ENCODE results near the gene EML6. TPM values are rescaled to one million over a fixed set of nuclear protein-coding genes. Genes with fewer than 3 reads are reported as not detected.

Gene EML6
- total and polyA plus RNA-seq, 10 of the 15 experiments (the other 5 are each of a cell fraction or from before 2014, with no cell fraction given): 0.09 to 0.67 (median 0.21) TPM

DNA sequence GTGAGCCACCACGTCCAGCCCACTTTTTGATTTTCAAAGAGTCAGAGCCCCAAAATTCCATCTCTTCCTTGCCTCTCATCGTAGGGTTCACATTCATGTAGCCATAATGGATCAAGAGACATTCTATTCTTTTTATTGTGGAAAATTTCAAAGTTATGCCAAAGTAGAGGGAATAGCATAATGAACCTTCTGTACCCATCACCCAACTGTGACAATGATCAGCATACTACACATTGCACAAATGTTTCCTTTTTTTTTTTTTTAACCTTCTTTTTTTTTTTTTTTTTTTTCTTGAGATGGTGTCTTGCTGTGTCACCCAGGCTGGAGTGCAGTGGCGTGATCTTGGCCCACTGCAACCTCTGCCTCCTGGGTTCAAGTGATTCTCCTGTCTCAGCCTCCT, 162.4 kb downstream of the EML6 start (continued):
- TF ChIP-seq IRF4 (IDR thresholded peaks at IDR 0.05; ENCODE audit: low read depth, low read length): no peak
- no peak for TF ChIP-seq PAX8 (IDR thresholded peaks at IDR 0.05)
- TF ChIP-seq RCOR1 (conservative IDR thresholded peaks at IDR 0.05; ENCODE audit: low read depth, low read length): no peak

DNA sequence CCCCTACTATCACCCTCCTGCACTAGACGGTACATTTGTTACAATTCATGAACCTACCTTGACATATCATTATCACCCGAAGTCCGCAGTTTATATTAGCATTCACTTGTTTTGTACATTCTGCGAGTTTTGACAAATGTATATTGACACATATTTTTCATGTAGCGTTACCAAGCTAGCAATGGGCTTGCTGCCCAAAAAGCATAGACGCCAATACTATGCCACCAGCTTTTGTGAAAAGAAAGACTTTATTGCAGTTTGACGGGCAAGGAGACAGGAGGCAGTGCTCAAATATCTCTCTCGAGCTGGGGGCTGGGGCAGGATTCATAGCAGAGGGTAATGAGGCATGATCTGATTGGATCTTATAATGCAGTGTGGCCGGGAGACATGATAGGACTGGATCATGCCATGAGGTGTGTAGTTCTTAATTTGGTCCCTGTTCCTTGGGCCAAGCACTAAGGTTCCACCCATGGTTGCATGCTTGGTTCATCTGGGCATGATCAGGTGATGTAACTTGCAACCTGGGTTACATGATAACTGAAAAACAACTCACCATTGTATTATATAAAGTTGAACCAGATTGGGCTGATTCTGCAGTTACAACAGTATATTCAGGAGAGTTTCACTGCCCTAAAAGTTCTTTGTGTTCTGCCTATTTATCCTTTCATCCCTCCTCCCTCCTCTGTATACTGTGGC, 164.5 kb downstream of the EML6 start:
- ChIA-PET POLR2A (interaction anchor here (0.9 kb wide), 1 partner anchor 14 kb away, joined by 3 read pairs; no protein-coding TSS in a partner anchor), RAD21 (ENCODE audit: unreplicated experiment) (no interaction called here), SMC1A (ENCODE audit: uncharacterized antibody, unreplicated experiment) (interaction anchor here (0.9 kb wide), 1 partner anchor 306 kb away, joined by 3 read pairs; no protein-coding TSS in a partner anchor), CTCF (interaction anchor here (1.8 kb wide), 1 partner anchor 49 kb away, joined by 5 read pairs; no protein-coding TSS in a partner anchor)
- Histone ChIP-seq H3K4me2 (ENCODE audit: control insufficient read depth, insufficient read depth) (no peak overlapping the region), H4K20me1 (ENCODE audit: control insufficient read depth, insufficient read depth) (no peaks in the 10 kb centered on the region), H3K27me3 (replicated peaks in 1 of 2; ENCODE audit: control insufficient read depth in 2 of 2, insufficient read depth in 2 of 2, low read length in 1 of 2) (peaks cover 0 to 6% of the 10 kb centered on the region in 2 experiments; a peak in 3 of 4 replicates), H3K4me3 (no peak overlapping the region), H3K36me3 (ENCODE audit: control insufficient read depth in 2 of 2, insufficient read depth in 2 of 2, low read length in 1 of 2) (no peaks in the 10 kb centered on the region), H3K79me2 (ENCODE audit: control insufficient read depth, insufficient read depth, low read length) (no peaks in the 10 kb centered on the region), H3K9ac (ENCODE audit: control insufficient read depth, insufficient read depth, low read length) (no peak overlapping the region), H3K27ac (ENCODE audit: control insufficient read depth, insufficient read depth) (no peak overlapping the region), H3K9me3 (replicated peaks; ENCODE audit: control insufficient read depth, insufficient read depth, low read length) (no peaks in the 10 kb centered on the region), H3K4me1 (ENCODE audit: control insufficient read depth, insufficient read depth, low read length) (no peaks in the 10 kb centered on the region), H2AFZ (ENCODE audit: control insufficient read depth, low read depth, low read length) (no peak overlapping the region)
- intact Hi-C loops (cut with micrococcal nuclease; ENCODE audit: unreplicated experiment): no loop called here
- DNase-seq (ENCODE audit: low read depth, low spot score): no peak
- BruUV-seq (replicated peaks): no TSS peak
- in situ Hi-C loops (cut with MboI): no loop called here
- no peak for FAIRE-seq
- no peak for ATAC-seq
- 55% methylated on average over 9 of the region's 9 CpGs for WGBS (ENCODE audit: insufficient coverage, insufficient replicate concordance, low lambda C conversion rate, missing lambda C conversion rate)
- TF ChIP-seq CBFB (IDR thresholded peaks at IDR 0.05; ENCODE audit: low read depth) (no peak), MYB (IDR thresholded peaks at IDR 0.05; ENCODE audit: borderline replicate concordance, low read depth, low read length) (no peak), MXI1 (IDR thresholded peaks at IDR 0.05; ENCODE audit: low read depth, low read length) (no peak), ZNF217 (IDR thresholded peaks at IDR 0.05) (no peak), SREBF1 (IDR thresholded peaks at IDR 0.05; ENCODE audit: low read length) (no peak), ZNF24 (IDR thresholded peaks at IDR 0.05) (no peak), RELA (IDR thresholded peaks at IDR 0.05; ENCODE audit: borderline replicate concordance, partially characterized antibody) (no peak), ATF7 (IDR thresholded peaks at IDR 0.05; ENCODE audit: low read depth) (no peak), CREM (IDR thresholded peaks at IDR 0.05; ENCODE audit: low read depth) (no peak)
- TF ChIP-seq, protein P1, sequence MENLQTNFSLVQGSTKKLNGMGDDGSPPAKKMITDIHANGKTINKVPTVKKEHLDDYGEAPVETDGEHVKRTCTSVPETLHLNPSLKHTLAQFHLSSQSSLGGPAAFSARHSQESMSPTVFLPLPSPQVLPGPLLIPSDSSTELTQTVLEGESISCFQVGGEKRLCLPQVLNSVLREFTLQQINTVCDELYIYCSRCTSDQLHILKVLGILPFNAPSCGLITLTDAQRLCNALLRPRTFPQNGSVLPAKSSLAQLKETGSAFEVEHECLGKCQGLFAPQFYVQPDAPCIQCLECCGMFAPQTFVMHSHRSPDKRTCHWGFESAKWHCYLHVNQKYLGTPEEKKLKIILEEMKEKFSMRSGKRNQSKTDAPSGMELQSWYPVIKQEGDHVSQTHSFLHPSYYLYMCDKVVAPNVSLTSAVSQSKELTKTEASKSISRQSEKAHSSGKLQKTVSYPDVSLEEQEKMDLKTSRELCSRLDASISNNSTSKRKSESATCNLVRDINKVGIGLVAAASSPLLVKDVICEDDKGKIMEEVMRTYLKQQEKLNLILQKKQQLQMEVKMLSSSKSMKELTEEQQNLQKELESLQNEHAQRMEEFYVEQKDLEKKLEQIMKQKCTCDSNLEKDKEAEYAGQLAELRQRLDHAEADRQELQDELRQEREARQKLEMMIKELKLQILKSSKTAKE (IDR thresholded peaks at IDR 0.05; ENCODE audit: low read depth, poor library complexity, severe bottlenecking): no peak
- TF ChIP-seq, protein P2, sequence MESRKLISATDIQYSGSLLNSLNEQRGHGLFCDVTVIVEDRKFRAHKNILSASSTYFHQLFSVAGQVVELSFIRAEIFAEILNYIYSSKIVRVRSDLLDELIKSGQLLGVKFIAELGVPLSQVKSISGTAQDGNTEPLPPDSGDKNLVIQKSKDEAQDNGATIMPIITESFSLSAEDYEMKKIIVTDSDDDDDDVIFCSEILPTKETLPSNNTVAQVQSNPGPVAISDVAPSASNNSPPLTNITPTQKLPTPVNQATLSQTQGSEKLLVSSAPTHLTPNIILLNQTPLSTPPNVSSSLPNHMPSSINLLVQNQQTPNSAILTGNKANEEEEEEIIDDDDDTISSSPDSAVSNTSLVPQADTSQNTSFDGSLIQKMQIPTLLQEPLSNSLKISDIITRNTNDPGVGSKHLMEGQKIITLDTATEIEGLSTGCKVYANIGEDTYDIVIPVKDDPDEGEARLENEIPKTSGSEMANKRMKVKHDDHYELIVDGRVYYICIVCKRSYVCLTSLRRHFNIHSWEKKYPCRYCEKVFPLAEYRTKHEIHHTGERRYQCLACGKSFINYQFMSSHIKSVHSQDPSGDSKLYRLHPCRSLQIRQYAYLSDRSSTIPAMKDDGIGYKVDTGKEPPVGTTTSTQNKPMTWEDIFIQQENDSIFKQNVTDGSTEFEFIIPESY (IDR thresholded peaks at IDR 0.05): no peak

All from GM12878 (cell line).